ENCODE data around the gene OTULINL.
"Not testable (repeated sequence)": the region's sequence is repeated elsewhere in the genome, so short reads cannot be mapped to it uniquely, and the experiment has no call there.

Gene OTULINL

GRCh38 chr5:14551211-14551610, 30.4 kb upstream of the OTULINL start:
- in situ Hi-C loops (cut with MboI; ENCODE audit: low pct_unique_long_range_greater_than_20kb, low sequenced_read_pairs, unreplicated experiment), result no loop called here
- DNase-seq (ENCODE audit: low spot score), result no peak
- TF ChIP-seq CTCF (IDR thresholded peaks at IDR 0.05; ENCODE audit: extremely low read depth, insufficient read depth, missing control alignments), result no peak

- no peak for TF ChIP-seq CTCF (IDR thresholded peaks at IDR 0.05; ENCODE audit: extremely low read depth, insufficient read depth, missing control alignments)
- no peak for DNase-seq (ENCODE audit: low spot score)
- in situ Hi-C loops (cut with MboI; ENCODE audit: low pct_unique_long_range_greater_than_20kb, low sequenced_read_pairs, unreplicated experiment), result no loop called here
These were observed 29.6 kb upstream of the OTULINL start for GRCh38 chr5:14552017-14552416.

- DNase-seq (ENCODE audit: low spot score); in situ Hi-C loops (cut with MboI; ENCODE audit: low pct_unique_long_range_greater_than_20kb, low sequenced_read_pairs, unreplicated experiment): not testable (repeated sequence)
These were observed 27.3 kb upstream of the OTULINL start for GRCh38 chr5:14554288-14554687.

GRCh38 chr5:14556015-14556414, 25.6 kb upstream of the OTULINL start:
- in situ Hi-C loops (cut with MboI; ENCODE audit: low pct_unique_long_range_greater_than_20kb, low sequenced_read_pairs, unreplicated experiment), result no loop called here
- DNase-seq (ENCODE audit: low spot score), result no peak
- TF ChIP-seq CTCF (IDR thresholded peaks at IDR 0.05; ENCODE audit: extremely low read depth, insufficient read depth, missing control alignments), result no peak

- no peak for DNase-seq (ENCODE audit: low spot score)
- in situ Hi-C loops (cut with MboI; ENCODE audit: low pct_unique_long_range_greater_than_20kb, low sequenced_read_pairs, unreplicated experiment), result no loop called here
- TF ChIP-seq CTCF (IDR thresholded peaks at IDR 0.05; ENCODE audit: extremely low read depth, insufficient read depth, missing control alignments), result no peak
These were observed 24.3 kb upstream of the OTULINL start for GRCh38 chr5:14557203-14557770.

- no peak for DNase-seq (ENCODE audit: low spot score)
- no peak for TF ChIP-seq CTCF (IDR thresholded peaks at IDR 0.05; ENCODE audit: extremely low read depth, insufficient read depth, missing control alignments)
- in situ Hi-C loops (cut with MboI; ENCODE audit: low pct_unique_long_range_greater_than_20kb, low sequenced_read_pairs, unreplicated experiment), result no loop called here
These were observed 23.7 kb upstream of the OTULINL start for GRCh38 chr5:14557791-14558415.

- no peak for TF ChIP-seq CTCF (IDR thresholded peaks at IDR 0.05; ENCODE audit: extremely low read depth, insufficient read depth, missing control alignments)
- no peak for DNase-seq (ENCODE audit: low spot score)
- in situ Hi-C loops (cut with MboI; ENCODE audit: low pct_unique_long_range_greater_than_20kb, low sequenced_read_pairs, unreplicated experiment), result no loop called here
These were observed 21.4 kb upstream of the OTULINL start for GRCh38 chr5:14560091-14560595.

Measured in GM13977 (cell line).